Memory B cell (primary cell): ENCODE measurements around the gene ATXN2.
"Not testable (repeated sequence)": the region's sequence is repeated elsewhere in the genome, so short reads cannot be mapped to it uniquely, and the experiment has no call there.

ENCODE experiments used
- ATAC-seq: fragments of 150-1000 bp; cut with Tn5 transposase; 2 replicates; pipeline ENCODE4 v1.10.0; 2021; ENCODE audit warnings: low read depth, mild to moderate bottlenecking, moderate library complexity
- DNase-seq, 2 donors: peaks; one replicate each; pipeline ENCODE4 v3.0.0; 2022; ENCODE audit warnings: low spot score in 2 of 2
- H3K27ac Mint-ChIP-seq: one replicate; pipeline ENCODE4 v1.8.0; 2022; ENCODE audit warnings: mild to moderate bottlenecking, moderate library complexity, mixed read lengths
- H3K27me3 Mint-ChIP-seq: one replicate; pipeline ENCODE4 v1.8.0; 2022; ENCODE audit warnings: mixed read lengths
- H3K36me3 Mint-ChIP-seq: one replicate; pipeline ENCODE4 v1.8.0; 2022; ENCODE audit warnings: mild to moderate bottlenecking, mixed read lengths
- H3K4me1 Mint-ChIP-seq: one replicate; pipeline ENCODE4 v1.8.0; 2022; ENCODE audit warnings: mixed read lengths
- H3K4me3 Mint-ChIP-seq: one replicate; pipeline ENCODE4 v1.8.0; 2022; ENCODE audit warnings: mild to moderate bottlenecking, moderate library complexity, mixed read lengths
- H3K9me3 Mint-ChIP-seq: one replicate; pipeline ENCODE4 v1.8.0; 2022; ENCODE audit warnings: mixed read lengths

Gene ATXN2

DNA sequence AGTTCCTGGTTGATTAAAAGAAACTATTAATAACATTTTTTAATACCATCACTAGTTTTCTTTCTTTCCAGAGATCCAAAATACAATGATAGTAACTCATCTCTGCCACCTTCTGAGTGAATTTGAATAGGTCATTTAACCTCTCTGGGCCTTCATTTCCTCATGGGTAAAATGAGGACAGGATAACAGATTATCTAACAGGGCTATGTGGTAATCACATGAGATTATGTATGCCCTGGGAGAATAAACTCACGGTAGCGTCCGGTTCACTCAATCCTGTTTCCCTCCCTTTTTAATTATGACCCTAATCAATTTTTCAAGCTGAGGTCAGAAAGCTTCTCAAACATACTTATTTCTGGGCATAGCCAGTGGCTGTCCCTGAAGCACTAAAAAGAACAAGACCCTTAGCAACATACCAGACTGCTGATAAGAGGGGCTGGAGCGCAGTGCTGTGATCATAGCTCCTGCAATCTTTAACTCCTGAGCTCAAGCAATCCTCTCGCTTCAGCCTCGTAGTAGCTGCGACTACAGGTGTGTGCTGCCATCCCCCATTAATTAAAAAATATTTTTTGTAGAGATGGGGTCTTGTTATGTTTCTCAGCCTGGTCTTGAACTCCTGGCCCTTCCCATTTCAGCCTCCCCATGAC lies 24.2 kb downstream of the ATXN2 start:
- H3K4me1 Mint-ChIP-seq, result peaks cover 19% of the 10 kb centered on the region
- no peaks in the 10 kb centered on the region for H3K27me3 Mint-ChIP-seq
- H3K36me3 Mint-ChIP-seq, result peaks cover 4% of the 10 kb centered on the region
- DNase-seq, result no peak
- peak overlapping the region; percentile 53 for H3K27ac Mint-ChIP-seq
- H3K4me3 Mint-ChIP-seq, result no peak overlapping the region
- H3K9me3 Mint-ChIP-seq, result no peaks in the 10 kb centered on the region
- no peak for ATAC-seq

DNA sequence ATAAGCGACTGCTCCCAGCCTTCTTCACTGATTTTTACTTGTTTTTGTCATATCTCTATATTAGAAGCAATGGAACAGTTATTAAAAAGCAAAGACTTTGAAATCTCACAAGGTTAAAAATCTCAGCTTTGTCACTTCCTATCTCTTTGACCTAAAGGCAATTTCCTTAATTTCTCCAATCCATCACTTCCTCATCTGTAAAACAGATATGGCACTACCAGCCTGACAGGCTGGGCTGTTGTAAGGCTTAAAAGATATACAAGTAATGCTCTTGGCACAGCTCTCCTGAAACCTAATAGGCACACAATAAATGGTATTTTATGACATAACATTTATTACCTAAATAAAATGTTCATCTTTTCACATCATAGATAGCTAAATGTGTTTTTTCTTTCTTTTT lies 25.6 kb downstream of the ATXN2 start:
- Mint-ChIP-seq H3K27me3 (no peaks in the 10 kb centered on the region), H3K4me1 (peaks cover 19% of the 10 kb centered on the region), H3K9me3 (no peaks in the 10 kb centered on the region), H3K36me3 (peaks cover 3% of the 10 kb centered on the region), H3K27ac (no peak overlapping the region), H3K4me3 (no peak overlapping the region)
- DNase-seq (no peak), ATAC-seq (no peak)

DNA sequence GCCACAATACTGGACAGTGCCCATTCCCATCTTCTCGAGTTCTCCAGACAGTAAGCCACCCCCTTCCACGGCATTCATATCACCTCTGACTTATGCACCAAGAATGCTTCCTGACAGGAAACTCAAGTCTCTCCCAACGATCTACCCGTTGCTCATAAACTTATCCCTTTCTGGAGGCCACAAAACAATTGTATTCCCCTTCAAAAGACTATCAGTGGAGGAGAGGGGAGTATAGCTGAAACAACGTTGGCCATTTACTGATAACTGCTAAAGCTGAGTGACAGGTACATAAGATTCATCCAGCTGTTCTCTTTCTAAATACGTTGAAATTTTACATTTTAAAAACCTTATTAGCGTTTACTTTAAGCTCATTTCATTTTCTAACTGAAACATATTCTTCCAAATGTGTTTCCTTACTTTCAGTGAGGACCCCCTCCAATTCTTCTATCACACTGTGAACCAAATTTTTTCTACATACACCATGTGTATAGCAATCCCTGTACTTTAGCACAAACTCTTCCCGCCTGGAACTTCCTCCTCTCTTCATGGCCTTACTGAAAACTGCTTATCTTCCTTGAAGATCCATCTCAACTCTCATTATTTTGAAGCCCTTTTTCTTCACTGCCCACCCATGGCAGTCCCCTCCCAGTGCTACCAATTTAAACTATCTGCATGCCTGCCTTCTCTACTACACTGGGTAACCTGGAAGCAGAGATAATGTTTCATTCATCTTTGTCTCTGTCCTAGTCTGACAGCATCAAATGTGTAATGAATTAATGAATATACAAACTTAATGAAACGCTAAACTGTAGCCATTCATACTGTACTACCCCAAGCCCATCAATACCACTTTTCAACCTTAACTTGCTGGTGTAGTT lies 28.8 kb downstream of the ATXN2 start:
- DNase-seq (no peak), ATAC-seq (no peak)
- Mint-ChIP-seq H3K9me3 (no peaks in the 10 kb centered on the region), H3K4me3 (no peak overlapping the region), H3K27ac (no peak overlapping the region), H3K36me3 (peaks cover 4% of the 10 kb centered on the region), H3K4me1 (peaks cover 18% of the 10 kb centered on the region), H3K27me3 (no peaks in the 10 kb centered on the region)

- H3K9me3 Mint-ChIP-seq, result no peaks in the 10 kb centered on the region
- no peak overlapping the region for H3K4me3 Mint-ChIP-seq
- peaks cover 18% of the 10 kb centered on the region for H3K4me1 Mint-ChIP-seq
- no peak for ATAC-seq
- peaks cover 4% of the 10 kb centered on the region for H3K36me3 Mint-ChIP-seq
- no peak for DNase-seq
- H3K27ac Mint-ChIP-seq, result no peak overlapping the region
- H3K27me3 Mint-ChIP-seq, result no peaks in the 10 kb centered on the region
Measured at GRCh38 chr12:111569363-111570083, 29.6 kb downstream of the ATXN2 start.

DNA sequence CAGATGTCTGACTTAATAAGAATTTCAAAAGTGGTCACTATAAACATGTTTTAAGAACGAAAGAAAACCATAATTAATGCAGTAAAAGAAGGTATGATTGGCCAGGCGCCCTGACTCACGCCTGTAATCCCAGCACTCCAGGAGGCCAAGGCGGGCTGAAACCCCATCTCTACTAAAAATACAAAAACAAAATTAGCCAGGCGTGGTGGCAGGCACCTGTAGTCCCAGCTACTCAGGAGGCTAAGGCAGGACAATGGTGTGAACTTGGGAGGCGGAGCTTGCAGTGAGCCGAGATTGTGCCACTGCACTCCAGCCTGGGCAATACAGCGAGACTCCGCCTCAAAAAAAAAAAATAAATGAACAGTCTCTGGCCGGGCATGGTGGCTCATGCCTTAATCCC lies 38.3 kb downstream of the ATXN2 start:
- H3K27me3 Mint-ChIP-seq, H3K36me3 Mint-ChIP-seq, H3K9me3 Mint-ChIP-seq, DNase-seq, H3K4me3 Mint-ChIP-seq, ATAC-seq: not testable (repeated sequence)
- H3K27ac Mint-ChIP-seq, result peak overlapping the region; percentile 58
- peaks cover 17% of the 10 kb centered on the region for H3K4me1 Mint-ChIP-seq

DNA sequence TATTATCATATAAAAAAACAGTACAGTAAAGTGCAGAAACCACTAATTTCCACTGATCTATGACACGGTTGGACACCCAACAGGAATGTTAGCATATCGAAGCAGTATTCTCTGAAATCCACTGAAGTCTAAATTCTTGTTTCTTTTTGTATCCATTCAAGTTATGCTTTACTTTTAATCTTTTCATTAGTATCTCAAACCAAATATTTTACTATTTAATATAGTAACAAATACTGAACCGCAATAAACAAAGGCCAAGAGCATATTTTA lies 41.1 kb downstream of the ATXN2 start:
- peaks cover 9% of the 10 kb centered on the region for H3K36me3 Mint-ChIP-seq
- no peak for DNase-seq
- H3K9me3 Mint-ChIP-seq, result no peaks in the 10 kb centered on the region
- ATAC-seq, result no peak
- no peak overlapping the region for H3K4me3 Mint-ChIP-seq
- H3K27me3 Mint-ChIP-seq, result no peaks in the 10 kb centered on the region
- H3K4me1 Mint-ChIP-seq, result peaks cover 12% of the 10 kb centered on the region
- H3K27ac Mint-ChIP-seq, result no peak overlapping the region

DNA sequence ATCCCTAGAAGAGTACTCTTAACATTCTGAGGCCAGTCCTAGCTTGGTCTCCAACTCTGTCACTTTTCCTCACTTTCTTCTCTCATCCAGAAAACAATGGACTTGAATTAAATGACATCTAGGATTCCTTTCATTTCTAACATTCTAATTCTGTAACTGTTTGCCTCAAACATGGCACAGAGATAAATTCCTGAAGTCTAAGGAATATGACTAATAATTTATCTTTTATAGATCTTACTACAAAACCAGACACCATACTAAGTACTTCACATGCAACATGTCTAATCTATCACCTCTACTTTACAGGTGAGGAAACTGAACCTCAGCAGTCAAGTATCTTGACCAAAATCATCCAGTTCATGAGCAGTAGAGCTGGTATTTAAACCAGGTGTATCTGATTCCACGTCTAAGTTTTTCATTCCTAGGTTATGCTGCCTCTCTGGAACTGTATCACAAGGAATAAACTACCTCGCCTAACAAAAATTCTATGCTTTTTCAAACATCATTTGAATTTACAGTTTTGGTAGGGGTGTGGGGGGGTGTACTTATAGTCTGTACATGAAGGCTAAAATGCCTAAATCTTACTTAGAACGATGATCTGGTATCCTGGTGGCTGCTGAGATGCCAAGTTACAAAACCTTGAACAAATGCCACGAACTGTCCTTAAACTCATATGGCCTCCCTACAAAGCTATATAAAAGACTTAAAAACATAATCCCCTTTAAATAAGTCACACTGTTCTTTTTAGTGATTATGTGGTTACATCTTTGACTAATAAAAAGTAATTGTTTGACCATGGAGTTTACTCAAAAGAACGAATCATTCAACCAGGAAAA lies 41.6 kb downstream of the ATXN2 start:
- no peak overlapping the region for H3K27ac Mint-ChIP-seq
- ATAC-seq (no peak), DNase-seq (no peak)
- H3K9me3 Mint-ChIP-seq, result no peaks in the 10 kb centered on the region
- H3K36me3 Mint-ChIP-seq, result peaks cover 9% of the 10 kb centered on the region
- H3K4me3 Mint-ChIP-seq, result no peak overlapping the region
- peaks cover 12% of the 10 kb centered on the region for H3K4me1 Mint-ChIP-seq
- no peaks in the 10 kb centered on the region for H3K27me3 Mint-ChIP-seq

- Mint-ChIP-seq H3K9me3 (no peaks in the 10 kb centered on the region), H3K4me1 (peaks cover 12% of the 10 kb centered on the region), H3K27me3 (no peaks in the 10 kb centered on the region), H3K36me3 (peaks cover 12% of the 10 kb centered on the region), H3K27ac (no peak overlapping the region), H3K4me3 (no peak overlapping the region)
- ATAC-seq (no peak), DNase-seq (no peak)
Measured at GRCh38 chr12:111556676-111557075, 42.4 kb downstream of the ATXN2 start.

- H3K9me3 Mint-ChIP-seq, H3K4me3 Mint-ChIP-seq, ATAC-seq, DNase-seq, H3K27me3 Mint-ChIP-seq, H3K4me1 Mint-ChIP-seq, H3K27ac Mint-ChIP-seq: not testable (repeated sequence)
- H3K36me3 Mint-ChIP-seq, result peaks cover 16% of the 10 kb centered on the region
Measured at GRCh38 chr12:111555313-111555712, 43.8 kb downstream of the ATXN2 start.

DNA sequence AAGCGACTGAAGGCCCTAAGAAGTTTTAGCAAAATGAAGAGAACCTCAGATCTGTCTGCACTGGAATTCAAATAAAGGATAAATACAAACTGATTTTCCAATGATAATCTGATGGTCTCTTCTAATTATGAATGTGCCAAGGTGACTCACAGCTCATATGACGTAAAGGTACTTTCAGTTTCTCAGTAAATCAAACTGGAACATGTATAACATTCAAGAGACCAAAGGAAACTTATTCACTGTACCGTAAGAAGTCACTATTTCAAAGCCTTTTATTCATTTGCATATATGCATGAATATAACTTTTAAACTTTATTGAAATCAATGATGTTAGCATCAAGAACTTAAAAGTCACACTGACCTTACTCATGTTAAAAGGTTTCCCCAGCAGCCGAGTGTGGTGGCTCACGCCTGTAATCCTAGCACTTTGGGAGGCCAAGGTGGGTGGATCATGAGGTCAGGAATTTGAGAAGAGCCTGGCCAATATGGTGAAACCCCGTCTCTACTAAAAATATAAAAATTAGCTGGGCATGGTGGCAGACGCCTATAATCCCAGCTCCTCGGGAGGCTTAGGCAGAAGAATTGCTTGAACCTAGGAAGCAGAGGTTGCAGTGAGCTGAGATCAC lies 52.2 kb downstream of the ATXN2 start:
- H3K27me3 Mint-ChIP-seq, result no peaks in the 10 kb centered on the region
- H3K4me3 Mint-ChIP-seq, result no peak overlapping the region
- H3K27ac Mint-ChIP-seq, result no peak overlapping the region
- no peaks in the 10 kb centered on the region for H3K9me3 Mint-ChIP-seq
- no peaks in the 10 kb centered on the region for H3K4me1 Mint-ChIP-seq
- DNase-seq (no peak), ATAC-seq (no peak)
- H3K36me3 Mint-ChIP-seq, result peaks cover 24% of the 10 kb centered on the region

GRCh38 chr12:111546171-111546570 lies 52.9 kb downstream of the ATXN2 start:
- H3K9me3 Mint-ChIP-seq, result no peaks in the 10 kb centered on the region
- no peak for ATAC-seq
- no peak for DNase-seq
- H3K27me3 Mint-ChIP-seq, result no peaks in the 10 kb centered on the region
- no peak overlapping the region for H3K4me3 Mint-ChIP-seq
- peak overlapping the region; percentile 3 for H3K27ac Mint-ChIP-seq
- H3K36me3 Mint-ChIP-seq, result peaks cover 22% of the 10 kb centered on the region
- no peaks in the 10 kb centered on the region for H3K4me1 Mint-ChIP-seq

GRCh38 chr12:111544032-111544431 lies 55.1 kb downstream of the ATXN2 start:
- Mint-ChIP-seq H3K27me3 (no peaks in the 10 kb centered on the region), H3K4me3 (no peak overlapping the region), H3K36me3 (peaks cover 20% of the 10 kb centered on the region), H3K9me3 (no peaks in the 10 kb centered on the region), H3K4me1 (no peaks in the 10 kb centered on the region), H3K27ac (no peak overlapping the region)
- ATAC-seq (no peak), DNase-seq (no peak)

DNA sequence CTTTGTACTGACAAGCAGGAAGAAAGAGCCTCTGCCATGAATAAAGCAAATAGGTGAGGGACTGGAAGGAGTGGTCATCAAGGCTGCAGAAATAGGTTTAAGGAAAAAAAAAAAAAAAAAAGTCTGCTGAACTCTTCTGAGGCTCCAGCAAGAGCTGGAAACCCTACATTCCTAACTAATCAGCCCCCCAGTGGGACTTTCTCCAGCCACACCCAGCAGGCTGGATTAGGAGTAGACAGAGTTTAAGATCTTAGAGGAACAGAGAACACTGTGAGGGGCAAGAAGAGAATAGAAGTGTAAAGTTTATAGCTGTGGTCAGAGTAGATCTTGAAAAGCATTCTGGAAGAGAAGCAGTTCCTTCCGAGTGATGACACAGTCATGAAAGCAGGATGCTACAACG lies 66.4 kb downstream of the ATXN2 start:
- DNase-seq, result no peak
- Mint-ChIP-seq H3K36me3 (peaks cover 10% of the 10 kb centered on the region), H3K27ac (no peak overlapping the region)

More for the DNA sequence above, 66.4 kb downstream of the ATXN2 start:
- Mint-ChIP-seq H3K4me3 (no peak overlapping the region), H3K27me3 (no peaks in the 10 kb centered on the region), H3K4me1 (peaks cover 3% of the 10 kb centered on the region), H3K9me3 (no peaks in the 10 kb centered on the region)
- no peak for ATAC-seq
